ENCODE results near the gene OR51E2.

The OR51E2 gene

DNA sequence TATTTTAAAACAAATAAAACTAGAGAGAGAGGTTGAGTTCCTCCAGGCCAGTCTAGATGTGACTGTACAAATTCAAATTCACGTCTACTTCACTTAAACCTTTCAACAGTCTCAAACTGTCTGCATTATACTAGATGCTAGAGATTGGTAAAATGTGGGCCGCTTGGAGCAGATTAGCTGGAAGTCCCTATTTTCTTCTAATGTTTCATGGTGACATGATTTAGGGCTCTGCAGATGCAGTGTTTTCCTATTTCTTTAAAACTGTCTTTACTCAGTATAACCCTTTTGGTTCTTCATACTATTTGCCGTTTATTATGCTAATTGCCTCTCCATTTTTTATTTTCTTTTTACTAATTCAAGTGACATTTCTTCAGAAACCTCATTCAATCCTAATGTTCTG is 33.5 kb downstream of the OR51E2 start:
- no peak for DNase-seq (ENCODE audit: low read depth in 2 of 2)

DNA sequence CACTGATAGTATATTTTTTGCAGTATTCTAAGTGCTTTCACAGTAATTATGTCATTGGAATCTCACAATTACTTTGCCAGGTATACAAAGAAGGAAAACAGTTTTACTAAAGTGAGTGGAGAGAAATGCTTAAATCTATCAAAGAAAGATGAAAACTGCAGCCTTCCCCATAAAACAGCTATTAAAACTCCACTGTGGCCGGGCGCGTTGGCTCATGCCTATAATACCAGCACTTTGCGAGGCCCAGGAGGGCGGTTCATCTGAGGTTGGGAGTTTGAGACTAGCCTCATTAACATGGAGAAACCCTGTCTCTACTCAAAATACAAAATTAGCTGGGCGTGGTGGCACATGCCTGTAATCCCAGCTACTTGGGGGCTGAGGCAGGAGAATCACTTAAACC is 34.8 kb downstream of the OR51E2 start:
- no peak for DNase-seq (ENCODE audit: low read depth in 2 of 2)

DNA sequence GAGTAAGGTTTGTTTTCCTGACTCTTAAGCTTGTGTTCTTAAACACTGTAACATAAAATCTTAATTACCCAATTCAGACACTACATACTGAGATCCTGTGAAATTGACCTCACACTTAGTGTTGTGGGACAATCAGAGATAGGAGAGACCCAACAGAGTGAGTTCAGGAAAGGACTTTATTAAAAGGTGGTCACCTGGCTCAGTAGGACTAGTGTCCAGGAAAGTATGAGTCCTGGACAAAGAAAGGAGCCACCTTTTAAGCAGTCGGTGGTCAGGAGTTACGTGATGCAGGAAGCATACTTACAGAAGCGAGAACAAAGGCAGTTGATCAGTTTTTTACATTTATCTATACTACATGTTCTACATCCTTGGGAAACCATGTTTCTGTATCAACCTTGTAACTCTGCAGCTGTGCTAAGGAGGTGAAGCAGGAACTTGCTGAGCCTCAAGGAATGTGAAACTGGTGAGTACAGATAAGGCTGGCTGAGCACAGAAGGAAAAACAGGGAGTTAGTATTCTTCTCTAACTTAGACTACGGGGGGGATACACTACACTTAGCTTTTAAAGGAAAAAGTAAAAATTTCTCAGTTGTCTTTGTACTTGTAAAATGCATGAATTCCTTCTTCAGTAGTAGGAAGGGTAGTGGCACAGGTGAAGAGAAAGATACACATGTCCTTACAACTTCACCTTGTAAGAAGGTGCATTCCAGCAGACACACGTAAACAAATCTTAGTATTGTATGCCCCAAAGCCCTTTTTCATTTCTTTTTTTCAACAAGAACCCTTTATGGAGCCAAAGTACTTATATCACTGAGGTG is 38.8 kb downstream of the OR51E2 start:
- DNase-seq (ENCODE audit: low read depth in 2 of 2) = no peak

DNA sequence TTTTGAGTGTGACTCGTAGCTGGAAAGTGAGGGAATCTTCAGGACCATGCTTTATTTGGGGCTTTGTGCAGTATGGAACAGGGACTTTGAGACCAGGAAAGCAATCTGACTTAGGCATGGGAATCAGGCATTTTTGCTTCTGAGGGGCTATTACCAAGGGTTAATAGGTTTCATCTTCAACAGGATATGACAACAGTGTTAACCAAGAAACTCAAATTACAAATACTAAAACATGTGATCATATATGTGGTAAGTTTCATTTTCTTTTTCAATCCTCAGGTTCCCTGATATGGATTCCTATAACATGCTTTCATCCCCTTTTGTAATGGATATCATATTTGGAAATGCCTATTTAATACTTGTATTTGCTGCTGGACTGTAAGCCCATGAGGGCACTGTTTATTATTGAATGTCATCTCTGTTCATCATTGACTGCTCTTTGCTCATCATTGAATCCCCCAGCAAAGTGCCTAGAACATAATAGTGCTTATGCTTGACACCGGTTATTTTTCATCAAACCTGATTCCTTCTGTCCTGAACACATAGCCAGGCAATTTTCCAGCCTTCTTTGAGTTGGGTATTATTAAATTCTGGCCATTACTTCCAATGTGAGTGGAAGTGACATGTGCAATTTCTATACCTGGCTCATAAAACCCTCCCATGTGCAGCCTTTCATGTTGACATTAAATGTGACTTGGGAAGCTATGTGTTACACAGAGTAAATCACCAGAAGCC is 42.9 kb downstream of the OR51E2 start:
- no peak for DNase-seq (ENCODE audit: low read depth in 2 of 2)

DNA sequence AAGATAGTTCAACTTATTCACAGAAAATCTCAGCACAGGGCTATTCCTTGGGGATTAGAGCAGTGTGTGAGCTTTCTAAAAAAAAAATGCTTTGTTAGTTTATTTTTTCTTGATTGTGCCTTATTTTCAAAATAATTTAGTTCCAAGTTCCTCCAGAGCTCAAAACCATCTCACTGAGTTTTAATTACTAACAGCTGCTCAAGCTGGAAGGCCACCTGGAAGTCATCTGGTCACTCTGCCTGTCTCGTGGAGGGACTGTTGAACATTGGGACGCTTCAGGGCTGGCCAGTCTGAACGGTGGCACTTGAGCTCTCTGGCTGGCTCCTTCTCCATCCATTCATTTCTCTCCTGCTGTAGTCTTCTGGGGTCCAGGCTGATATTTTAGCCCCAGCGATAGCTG is 49.9 kb downstream of the OR51E2 start:
- DNase-seq (ENCODE audit: low read depth in 2 of 2) = no peak

DNA sequence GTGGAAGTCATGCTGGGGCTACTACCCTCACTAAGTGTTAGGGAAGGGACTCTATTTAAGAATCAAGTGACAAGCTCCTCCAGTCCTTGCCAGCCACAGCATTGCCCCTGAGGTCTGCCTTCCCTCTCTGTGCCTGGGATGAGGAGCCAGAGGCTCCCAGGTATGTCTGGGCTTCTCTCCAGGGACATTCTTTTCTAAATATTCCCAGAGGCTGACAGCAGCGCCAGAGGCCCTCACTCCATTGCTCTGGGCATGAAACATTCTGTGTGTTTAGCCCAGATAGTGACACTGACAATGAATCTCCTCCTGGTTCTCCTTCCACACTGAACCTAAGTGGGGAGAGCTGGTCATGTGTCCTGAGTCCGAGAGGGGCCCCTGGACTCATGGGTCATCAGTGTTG is 51.7 kb downstream of the OR51E2 start:
- DNase-seq (ENCODE audit: low read depth in 2 of 2) = no peak

DNA sequence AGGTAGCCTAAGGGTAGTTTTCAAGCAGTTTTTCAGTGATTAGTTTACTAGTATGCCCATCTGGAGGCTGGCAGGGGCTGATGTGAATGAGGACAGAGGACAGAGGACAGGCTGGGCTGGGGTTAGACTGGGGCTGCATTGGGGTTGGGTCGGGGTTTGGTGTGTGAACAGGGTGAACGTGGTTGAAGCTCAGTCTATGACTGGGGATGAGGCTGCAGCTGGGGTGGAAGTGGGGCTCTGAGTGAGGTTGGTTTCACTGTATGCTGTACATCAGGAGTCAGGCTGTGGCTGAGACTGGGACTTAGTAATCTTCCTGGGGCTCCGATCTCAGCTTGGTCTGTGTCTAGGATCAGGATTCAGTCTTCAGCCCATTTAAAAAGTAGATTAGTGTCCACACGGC is 53.4 kb downstream of the OR51E2 start:
- no peak for DNase-seq (ENCODE audit: low read depth in 2 of 2)

DNA sequence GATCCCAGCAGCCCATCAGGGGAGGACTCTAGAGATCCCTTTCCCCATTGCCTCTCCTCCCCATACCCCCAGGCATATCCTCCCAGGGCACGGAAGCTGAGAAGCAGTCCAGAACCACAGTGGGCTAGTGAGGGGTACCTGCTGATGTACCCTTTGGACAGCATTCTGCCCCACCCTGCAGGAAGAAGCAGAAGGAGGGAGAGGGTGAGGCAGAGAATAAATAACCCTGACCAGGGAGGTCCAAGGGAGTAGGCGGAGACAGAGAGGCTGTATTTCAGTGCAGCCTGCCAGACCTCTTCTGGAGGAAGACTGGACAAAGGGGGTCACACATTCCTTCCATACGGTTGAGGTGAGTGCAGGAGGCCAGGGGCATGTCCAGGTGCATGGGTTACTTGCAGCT is 54.0 kb downstream of the OR51E2 start, which contains the start of gene OR51E1:
Gene OR51E1, plus strand, starts transcription at position 301 of the 400 bp plus-strand sequence. CDS start 8,545 bp downstream, outside the sequence.
- DNase-seq (ENCODE audit: low read depth in 2 of 2) = no peak

DNA sequence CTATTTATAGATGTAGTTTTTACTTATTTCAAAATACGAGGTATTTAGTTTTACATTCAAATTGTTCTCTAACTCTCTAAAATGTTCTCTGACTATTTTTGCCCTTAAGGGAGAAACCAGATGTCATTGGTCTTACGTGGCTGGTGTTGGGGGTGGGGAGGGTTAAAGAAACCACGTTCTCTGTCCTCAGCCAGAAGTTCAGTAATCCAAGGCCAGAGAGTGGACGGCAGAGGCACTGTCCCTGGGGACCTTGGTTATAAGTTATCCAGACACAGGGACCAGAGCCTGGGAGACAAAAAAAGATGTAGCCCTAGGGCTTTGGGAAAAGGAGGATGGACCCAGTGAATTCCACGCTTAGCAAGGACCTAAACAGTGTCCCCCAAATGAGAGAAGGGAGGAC is 54.6 kb downstream of the OR51E2 start:
- no peak for DNase-seq (ENCODE audit: low read depth in 2 of 2)

GRCh38 chr11:4642043-4642442 is 55.6 kb downstream of the OR51E2 start:
- no peak for DNase-seq (ENCODE audit: low read depth in 2 of 2)

GRCh38 chr11:4641501-4641900 is 56.2 kb downstream of the OR51E2 start:
- no peak for DNase-seq (ENCODE audit: low read depth in 2 of 2)

- no peak for DNase-seq (ENCODE audit: low read depth in 2 of 2)
Measured at GRCh38 chr11:4639931-4640330, 57.7 kb downstream of the OR51E2 start.

DNA sequence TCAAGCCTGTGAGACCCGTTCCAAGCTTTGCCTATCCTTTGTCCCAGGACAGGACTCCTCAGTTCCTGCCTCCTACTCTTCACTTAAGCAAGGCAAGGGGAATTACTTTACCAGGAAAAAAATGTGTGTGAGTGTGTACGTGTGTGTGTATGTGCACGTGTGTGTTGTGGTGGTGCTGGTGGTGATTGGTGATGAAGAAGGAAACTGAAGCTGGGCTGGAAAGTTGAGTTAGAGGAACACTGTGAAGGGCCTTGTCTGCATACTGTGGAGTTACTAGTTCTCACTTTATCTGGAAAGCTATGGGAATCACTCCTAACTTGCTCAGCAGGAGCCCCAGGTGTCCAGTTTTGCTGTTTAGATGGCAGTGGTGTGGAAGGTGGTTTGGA is 60.0 kb downstream of the OR51E2 start:
- DNase-seq (ENCODE audit: low read depth in 2 of 2) = no peak

- peak; percentile 41 to 59 for DNase-seq (ENCODE audit: low read depth in 2 of 2)
Measured at GRCh38 chr11:4636962-4637661, 60.5 kb downstream of the OR51E2 start, which contains the start of gene OR51D1. OR51D1 (plus strand) TSS chr11:4637477; CDS start chr11:4639791, 2,314 bp downstream.

DNA sequence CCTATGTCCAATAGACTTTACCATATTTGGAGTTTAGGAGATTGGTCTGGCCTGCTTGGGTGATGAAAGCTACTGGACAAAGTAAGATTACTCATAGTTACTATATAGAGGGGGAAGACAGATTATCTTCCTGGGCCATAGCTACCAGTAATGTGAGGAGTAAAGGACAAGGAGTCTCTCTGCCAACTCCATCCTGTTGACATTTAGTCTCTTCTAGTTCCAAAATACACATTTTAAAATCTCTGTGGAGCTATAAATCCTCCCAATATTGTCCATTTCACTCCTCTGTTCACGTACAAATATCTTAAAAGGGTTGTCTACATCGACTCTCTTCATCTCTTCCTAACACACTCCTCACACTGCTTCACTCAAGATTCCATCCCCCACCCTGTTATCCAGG is 61.5 kb downstream of the OR51E2 start:
- DNase-seq (ENCODE audit: low read depth in 2 of 2) = no peak
